Neuronal stem cell (in vitro differentiated cells): ENCODE data around the gene SAXO1.
"Not testable (repeated sequence)": the region's sequence is repeated elsewhere in the genome, so short reads cannot be mapped to it uniquely, and the experiment has no call there.

Source experiments
- DNase-seq: peaks from one replicate; pipeline ENCODE4 v3.0.0-alpha.2; 2013; ENCODE audit warnings: low spot score
- H2AFZ ChIP-seq: one replicate; pipeline ENCODE4 v1.6.1; 2013; ENCODE audit warnings: mild to moderate bottlenecking, low read length, inconsistent platforms
- H2AK5ac ChIP-seq: 2 replicates; pipeline ENCODE4 v1.6.1; 2013; ENCODE audit warnings: low read depth, mild to moderate bottlenecking, inconsistent platforms, low read length, moderate library complexity, mixed read lengths
- H2BK120ac ChIP-seq: 2 replicates; pipeline ENCODE4 v1.6.1; 2013; ENCODE audit warnings: low read depth, mild to moderate bottlenecking, inconsistent platforms, low read length, moderate library complexity, mixed read lengths
- H2BK12ac ChIP-seq: one replicate; pipeline ENCODE4 v1.6.1; 2013; ENCODE audit warnings: low read length, inconsistent platforms
- H2BK15ac ChIP-seq: 2 replicates; pipeline ENCODE4 v1.6.1; 2013; ENCODE audit warnings: mild to moderate bottlenecking, low read length, inconsistent platforms, mixed read lengths
- H2BK5ac ChIP-seq: one replicate; pipeline ENCODE4 v1.6.1; 2013; ENCODE audit warnings: inconsistent platforms, mild to moderate bottlenecking, low read length, moderate library complexity
- H3K14ac ChIP-seq: one replicate; pipeline ENCODE4 v1.6.1; 2013; ENCODE audit warnings: low read length, inconsistent platforms
- H3K18ac ChIP-seq: 2 replicates; pipeline ENCODE4 v1.6.1; 2013; ENCODE audit warnings: low read length, inconsistent platforms
- H3K23ac ChIP-seq: 2 replicates; pipeline ENCODE4 v1.6.1; 2013; ENCODE audit warnings: low read depth, mild to moderate bottlenecking, mixed read lengths, low read length, inconsistent platforms; ENCODE audit not compliant: poor library complexity
- H3K27ac ChIP-seq: replicated peaks from 3 replicates; pipeline ENCODE4 v1.5.1; 2013; ENCODE audit warnings: low read length, inconsistent platforms
- H3K27me3 ChIP-seq, 3 experiments: 2 replicates each; pipeline ENCODE4 v1.6.1; 2013; ENCODE audit warnings: low read length in 3 of 3, mild to moderate bottlenecking in 2 of 3, inconsistent platforms in 1 of 3, low read depth in 1 of 3, mixed read lengths in 1 of 3, moderate library complexity in 1 of 3; ENCODE audit not compliant: control insufficient read depth in 3 of 3, insufficient read depth in 3 of 3
- H3K36me3 ChIP-seq, 2 donors: replicated peaks in 1 of 2; 2 replicates each; pipeline ENCODE4 v1.6.1; 2013; ENCODE audit warnings: low read length in 2 of 2; ENCODE audit not compliant: control insufficient read depth in 2 of 2, insufficient read depth in 2 of 2
- H3K4ac ChIP-seq: 2 replicates; pipeline ENCODE4 v1.6.1; 2013; ENCODE audit warnings: inconsistent platforms, mild to moderate bottlenecking, low read length, moderate library complexity
- H3K4me1 ChIP-seq, 2 donors: 1 replicate in 1 of 2; 2 replicates in 1 of 2; pipeline ENCODE4 v1.6.1; 2013; ENCODE audit warnings: low read length in 2 of 2, low read depth in 1 of 2; ENCODE audit not compliant: control insufficient read depth in 2 of 2, insufficient read depth in 1 of 2
- H3K4me2 ChIP-seq: one replicate; pipeline ENCODE4 v1.6.1; 2013; ENCODE audit warnings: mild to moderate bottlenecking, low read length, inconsistent platforms; ENCODE audit not compliant: insufficient read depth, poor library complexity, severe bottlenecking
- H3K4me3 ChIP-seq, 2 donors: 2 replicates each; pipeline ENCODE4 v1.5.1; 2013; ENCODE audit warnings: low read length in 2 of 2, mild to moderate bottlenecking in 2 of 2, inconsistent platforms in 1 of 2, moderate library complexity in 1 of 2
- H3K79me1 ChIP-seq: one replicate; pipeline ENCODE4 v1.6.1; 2013; ENCODE audit warnings: low read depth, mild to moderate bottlenecking, inconsistent platforms, low read length, moderate library complexity
- H3K9ac ChIP-seq: one replicate; pipeline ENCODE4 v1.6.1; 2013; ENCODE audit warnings: mild to moderate bottlenecking, low read depth, low read length, inconsistent platforms; ENCODE audit not compliant: poor library complexity
- H3K9me3 ChIP-seq, 2 donors: replicated peaks in 1 of 2; 2 replicates each; pipeline versions ENCODE3 to v1.6.1; 2013; ENCODE audit warnings: low read length in 2 of 2, mild to moderate bottlenecking in 2 of 2, inconsistent platforms in 1 of 2, low read depth in 1 of 2, mixed read lengths in 1 of 2, moderate library complexity in 1 of 2; ENCODE audit not compliant: control insufficient read depth in 2 of 2, insufficient read depth in 1 of 2
- H4K8ac ChIP-seq: one replicate; pipeline ENCODE4 v1.6.1; 2013; ENCODE audit warnings: low read depth, mild to moderate bottlenecking, inconsistent platforms, low read length, moderate library complexity
- H4K91ac ChIP-seq: one replicate; pipeline ENCODE4 v1.6.1; 2013; ENCODE audit warnings: low read length, low read depth, mild to moderate bottlenecking, inconsistent platforms; ENCODE audit not compliant: poor library complexity
- WGBS, 2 donors: extraction: QIAGEN DNeasy Blood & Tissue Kit; methylation state at CpG; one replicate each; pipeline ENCODE4 v1.1.7; 2013; ENCODE audit warnings: missing lambda C conversion rate in 2 of 2, mixed read lengths in 1 of 2; ENCODE audit not compliant: insufficient read length in 2 of 2, insufficient replicate concordance in 1 of 2; ENCODE audit errors: extremely low coverage in 2 of 2; 5-methylcytosine and 5-hydroxymethylcytosine counted together

The SAXO1 gene

GRCh38 chr9:19021649-19022048, 11.4 kb downstream of the SAXO1 start:
- H2AK5ac ChIP-seq, H3K4me3 ChIP-seq, H3K23ac ChIP-seq, H2AFZ ChIP-seq, H3K9ac ChIP-seq, H3K27ac ChIP-seq, H3K14ac ChIP-seq, DNase-seq, H3K27me3 ChIP-seq, H3K18ac ChIP-seq, H4K91ac ChIP-seq, H2BK15ac ChIP-seq, H2BK5ac ChIP-seq, H3K79me1 ChIP-seq, H4K8ac ChIP-seq, H3K36me3 ChIP-seq, H2BK12ac ChIP-seq, H3K4me1 ChIP-seq, H2BK120ac ChIP-seq, H3K4ac ChIP-seq, H3K9me3 ChIP-seq, H3K4me2 ChIP-seq: not testable (repeated sequence)
- no CpG with 5 or more reads among the region's 2 CpGs for WGBS, 2 donors

DNA sequence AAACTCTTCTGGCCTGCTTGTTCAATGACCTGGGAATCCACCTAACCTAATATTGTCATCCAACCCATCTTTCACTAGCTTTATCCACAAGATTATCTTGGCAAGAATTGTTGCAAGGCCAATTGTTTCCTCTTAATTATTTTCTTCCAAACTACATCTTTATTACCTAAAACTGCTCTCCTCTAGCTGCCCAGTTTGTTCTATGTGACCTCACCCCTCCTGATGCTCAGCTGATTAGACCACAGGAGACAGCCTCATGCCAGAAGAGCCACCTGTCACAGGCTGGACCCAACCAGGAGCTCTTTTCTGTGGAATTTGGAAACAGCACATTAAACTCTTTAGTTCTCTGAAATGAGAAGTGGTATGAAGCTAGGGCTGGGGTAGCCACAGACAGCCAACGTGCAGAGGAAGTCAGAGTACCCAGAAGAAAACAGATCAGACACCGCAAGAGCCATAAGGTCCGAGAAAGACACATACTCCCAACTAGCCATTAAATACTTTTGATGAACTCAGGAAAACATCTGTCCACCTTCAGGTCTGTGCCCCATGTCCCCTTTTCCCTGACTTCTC, 12.0 kb downstream of the SAXO1 start:
- no peak overlapping the region for H3K23ac ChIP-seq
- H3K18ac ChIP-seq: no peak overlapping the region
- H3K9me3 ChIP-seq: no peaks in the 10 kb centered on the region
- no peak overlapping the region for H2AK5ac ChIP-seq
- H2AFZ ChIP-seq: no peak overlapping the region
- H3K4me3 ChIP-seq: no peak overlapping the region
- no peak overlapping the region for H3K14ac ChIP-seq
- no peak overlapping the region for H4K91ac ChIP-seq
- H4K8ac ChIP-seq: no peak overlapping the region
- H3K9ac ChIP-seq: no peak overlapping the region
- H2BK120ac ChIP-seq: no peak overlapping the region
- no CpG with 5 or more reads among the region's 3 CpGs for WGBS, 2 donors
- no peaks in the 10 kb centered on the region for H3K27me3 ChIP-seq
- H2BK12ac ChIP-seq: no peak overlapping the region
- H2BK15ac ChIP-seq: no peak overlapping the region
- no peak for DNase-seq
- H3K4ac ChIP-seq: no peak overlapping the region
- no peaks in the 10 kb centered on the region for H3K4me1 ChIP-seq
- peaks cover 2% of the 10 kb centered on the region for H3K79me1 ChIP-seq
- H3K4me2 ChIP-seq: no peak overlapping the region
- H3K27ac ChIP-seq: no peak overlapping the region
- H3K36me3 ChIP-seq: no peaks in the 10 kb centered on the region
- no peak overlapping the region for H2BK5ac ChIP-seq

- Histone ChIP-seq H3K4me3 (no peak overlapping the region), H3K36me3 (no peaks in the 10 kb centered on the region), H3K79me1 (no peaks in the 10 kb centered on the region), H3K4me1 (no peaks in the 10 kb centered on the region), H2AK5ac (no peak overlapping the region), H2AFZ (no peak overlapping the region), H4K91ac (no peak overlapping the region), H3K23ac (no peak overlapping the region), H2BK15ac (no peak overlapping the region), H3K18ac (no peak overlapping the region), H2BK12ac (no peak overlapping the region), H3K4me2 (no peak overlapping the region), H3K14ac (no peak overlapping the region), H3K4ac (no peak overlapping the region), H4K8ac (no peak overlapping the region), H3K9me3 (no peaks in the 10 kb centered on the region), H2BK120ac (no peak overlapping the region), H2BK5ac (no peak overlapping the region), H3K9ac (no peak overlapping the region), H3K27me3 (no peaks in the 10 kb centered on the region), H3K27ac (no peak overlapping the region)
- DNase-seq: no peak
- no CpG with 5 or more reads among the region's 4 CpGs for WGBS, 2 donors
Measured at GRCh38 chr9:19018201-19018600, 14.8 kb downstream of the SAXO1 start.

- H3K14ac ChIP-seq: no peak overlapping the region
- no peak overlapping the region for H2BK15ac ChIP-seq
- H3K4me3 ChIP-seq: no peak overlapping the region
- no peak overlapping the region for H2BK12ac ChIP-seq
- no peak overlapping the region for H3K27ac ChIP-seq
- H3K18ac ChIP-seq: no peak overlapping the region
- no peaks in the 10 kb centered on the region for H3K79me1 ChIP-seq
- WGBS, 2 donors: no CpG with 5 or more reads among the region's 5 CpGs
- no peak overlapping the region for H3K23ac ChIP-seq
- H2AFZ ChIP-seq: no peak overlapping the region
- H4K8ac ChIP-seq: no peak overlapping the region
- no peak overlapping the region for H4K91ac ChIP-seq
- no peak overlapping the region for H3K9ac ChIP-seq
- no peak overlapping the region for H2BK5ac ChIP-seq
- H3K4me1 ChIP-seq: peaks cover 0 to 4% of the 10 kb centered on the region in 2 donors
- no peak overlapping the region for H3K4ac ChIP-seq
- H3K9me3 ChIP-seq: no peaks in the 10 kb centered on the region
- no peak overlapping the region for H3K4me2 ChIP-seq
- no peak overlapping the region for H2BK120ac ChIP-seq
- no peak for DNase-seq
- peaks cover 0 to 2% (median 0%) of the 10 kb centered on the region in 3 experiments for H3K27me3 ChIP-seq
- H3K36me3 ChIP-seq: no peaks in the 10 kb centered on the region
- no peak overlapping the region for H2AK5ac ChIP-seq
Measured at GRCh38 chr9:19009391-19009965, 23.5 kb downstream of the SAXO1 start.
